GM18511 (cell line): Measurements from ENCODE around the gene SRPRB.
"Not testable (repeated sequence)": the region's sequence is repeated elsewhere in the genome, so short reads cannot be mapped to it uniquely, and the experiment has no call there.

Experiments
- ATAC-seq: cut with Tn5 transposase; IDR thresholded peaks from one replicate; pipeline ENCODE4 v1.9.1; 2021; ENCODE audit warnings: mild to moderate bottlenecking, moderate library complexity; ENCODE audit not compliant: unreplicated experiment

The SRPRB gene

DNA sequence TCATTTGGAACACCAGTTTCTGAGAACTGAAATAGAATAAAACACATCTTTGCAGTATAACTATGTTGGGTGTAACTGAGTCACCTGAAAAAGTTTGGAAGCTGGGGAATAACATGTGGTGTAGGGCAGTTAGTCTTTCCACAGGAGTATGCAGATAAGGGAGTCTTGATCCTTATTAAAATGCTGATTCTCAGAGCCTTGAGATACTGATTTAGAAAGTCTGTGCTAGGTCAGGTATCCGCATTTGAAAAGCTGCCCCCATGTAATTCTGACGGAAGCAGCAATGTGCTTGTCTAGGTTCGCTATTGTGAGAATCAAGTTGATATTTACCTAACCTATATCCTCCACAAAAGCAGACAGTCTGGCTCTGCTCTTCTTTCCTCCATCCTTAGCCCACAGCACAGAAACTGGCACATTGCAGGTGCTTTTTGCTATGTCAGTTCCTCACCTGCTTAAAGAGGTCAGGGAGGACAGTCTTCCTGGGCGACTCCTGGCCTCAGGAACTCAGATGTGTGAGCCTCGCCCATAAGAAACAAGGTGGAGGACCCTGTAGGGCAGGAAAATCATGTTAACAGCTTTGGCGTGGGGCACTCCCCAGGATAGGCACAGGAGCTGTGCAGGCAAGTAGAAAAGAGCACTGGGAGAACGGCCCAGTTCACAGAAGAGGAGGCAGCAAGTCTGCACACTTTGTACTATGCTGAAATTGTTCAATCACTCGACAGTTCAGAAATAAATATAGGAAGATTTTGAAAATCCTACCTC is 27.6 kb upstream of the SRPRB start:
- no peak for ATAC-seq

DNA sequence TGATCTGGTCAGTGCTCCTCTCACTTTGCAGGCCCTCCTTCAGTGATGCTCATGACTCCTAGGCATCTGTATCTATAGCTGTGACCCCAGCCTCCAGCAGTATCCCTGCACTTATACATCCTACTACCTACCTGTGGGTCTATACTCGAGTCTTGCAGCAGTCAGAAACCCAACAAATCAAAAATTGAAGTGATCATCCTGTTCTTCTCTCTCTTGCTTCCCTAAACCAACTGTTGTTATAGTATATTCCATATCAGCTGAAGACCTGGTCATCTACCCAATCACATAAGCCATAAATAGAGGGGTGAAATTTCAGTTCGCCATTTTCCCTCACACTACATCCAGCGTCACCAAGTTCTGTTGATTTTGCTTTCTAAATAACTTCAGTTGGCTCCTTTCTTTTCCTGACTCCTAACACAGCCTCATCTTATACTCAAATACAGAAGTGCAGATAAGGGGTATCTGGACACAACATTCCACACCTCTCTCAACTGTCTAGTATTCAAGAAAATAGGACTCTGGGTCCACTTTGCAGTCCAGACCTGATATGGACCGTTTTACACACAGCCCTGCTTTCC is 25.9 kb upstream of the SRPRB start:
- ATAC-seq: no peak

DNA sequence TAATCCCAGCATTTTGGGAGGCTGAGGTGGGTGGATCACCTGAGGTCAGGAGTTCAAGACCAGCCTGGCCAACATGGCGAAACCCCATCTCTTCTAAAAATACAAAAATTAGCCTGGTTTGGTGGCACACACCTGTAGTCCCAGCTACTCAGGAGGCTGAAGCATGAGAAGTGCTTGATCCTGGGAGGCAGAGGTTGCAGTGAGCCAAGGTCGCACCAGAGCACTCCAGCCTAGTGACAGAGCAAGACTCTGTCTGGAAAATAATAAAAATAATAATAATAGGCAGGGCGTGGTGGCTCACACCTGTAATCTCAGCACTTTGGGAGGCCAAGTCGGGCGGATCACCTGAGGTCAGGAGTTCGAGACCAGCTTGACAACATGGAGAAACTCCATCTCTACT is 24.9 kb upstream of the SRPRB start:
- ATAC-seq: not testable (repeated sequence)

DNA sequence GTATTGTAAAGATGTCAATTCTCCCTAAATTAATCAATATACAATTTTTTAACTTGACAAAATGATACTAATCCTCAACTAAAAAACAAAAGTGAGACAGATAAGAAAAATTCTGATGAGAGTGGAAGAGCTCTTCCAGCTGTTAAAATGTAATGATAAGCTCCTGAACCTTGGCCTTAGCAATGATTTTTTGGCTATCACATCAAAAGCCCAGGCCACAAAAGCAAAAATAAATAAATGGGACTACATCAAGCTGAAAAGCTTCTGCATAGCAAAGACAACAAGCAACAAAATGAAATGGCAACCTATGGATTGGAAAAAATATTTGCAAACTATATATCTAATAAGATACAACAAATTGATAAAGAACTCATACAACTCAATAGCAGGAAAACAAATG is 24.0 kb upstream of the SRPRB start:
- ATAC-seq: no peak

DNA sequence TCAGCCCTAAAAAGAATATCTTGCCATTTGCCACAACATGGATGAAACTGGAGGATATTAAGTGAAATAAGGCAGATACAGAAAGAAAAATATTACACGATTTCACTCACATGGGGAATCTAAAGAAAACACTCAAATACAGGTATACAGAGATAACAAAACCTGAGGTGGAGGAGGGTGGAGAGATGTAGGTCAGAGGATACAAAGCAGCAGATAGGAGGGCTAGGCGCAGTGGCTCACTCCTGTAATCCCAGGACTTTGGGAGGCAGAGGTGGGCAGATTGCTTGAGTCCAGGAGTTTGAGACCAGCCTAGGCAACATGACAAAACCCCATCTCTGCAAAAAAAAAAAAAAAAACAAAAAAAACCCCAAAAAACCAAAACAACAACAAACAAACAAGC is 23.2 kb upstream of the SRPRB start:
- no peak for ATAC-seq

DNA sequence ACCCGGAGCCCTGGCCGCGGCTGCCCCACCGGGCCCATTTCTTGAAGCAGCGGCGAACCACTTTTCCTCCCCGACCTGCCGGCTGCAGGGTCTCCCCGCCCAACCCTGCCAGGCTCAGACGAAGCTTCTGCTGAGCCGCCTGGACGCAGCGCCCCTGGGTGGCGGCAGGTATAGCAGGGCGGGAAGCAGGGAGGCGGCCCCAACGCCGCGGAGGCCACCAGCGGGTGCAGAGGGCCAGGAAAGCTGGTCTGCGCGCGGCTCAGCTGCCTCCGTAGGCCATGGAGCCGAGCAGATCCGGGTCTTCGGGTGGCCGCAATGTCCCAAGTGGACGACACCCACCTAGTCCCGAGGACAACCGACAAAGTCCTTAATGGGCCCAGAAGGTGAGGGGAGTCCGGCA is 21.9 kb upstream of the SRPRB start:
- ATAC-seq: no peak

DNA sequence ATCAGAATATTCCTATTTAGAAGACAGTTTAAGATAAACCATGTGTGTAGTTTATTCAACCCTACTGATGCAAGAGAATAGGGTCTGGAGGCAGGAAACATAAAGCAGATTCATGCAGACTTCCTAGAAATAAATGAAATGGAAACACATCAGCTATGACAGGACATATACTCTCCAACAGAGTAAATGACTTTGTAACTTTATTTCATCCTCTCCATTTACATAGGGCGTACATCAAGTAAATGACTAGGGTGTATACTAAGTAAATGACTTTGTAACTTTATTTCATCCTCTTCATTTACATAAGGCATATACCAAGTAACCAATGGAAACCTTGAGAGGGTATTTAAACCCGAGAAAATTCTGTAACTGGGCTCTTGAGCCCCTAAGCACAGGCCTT is 17.6 kb upstream of the SRPRB start:
- ATAC-seq: no peak

DNA sequence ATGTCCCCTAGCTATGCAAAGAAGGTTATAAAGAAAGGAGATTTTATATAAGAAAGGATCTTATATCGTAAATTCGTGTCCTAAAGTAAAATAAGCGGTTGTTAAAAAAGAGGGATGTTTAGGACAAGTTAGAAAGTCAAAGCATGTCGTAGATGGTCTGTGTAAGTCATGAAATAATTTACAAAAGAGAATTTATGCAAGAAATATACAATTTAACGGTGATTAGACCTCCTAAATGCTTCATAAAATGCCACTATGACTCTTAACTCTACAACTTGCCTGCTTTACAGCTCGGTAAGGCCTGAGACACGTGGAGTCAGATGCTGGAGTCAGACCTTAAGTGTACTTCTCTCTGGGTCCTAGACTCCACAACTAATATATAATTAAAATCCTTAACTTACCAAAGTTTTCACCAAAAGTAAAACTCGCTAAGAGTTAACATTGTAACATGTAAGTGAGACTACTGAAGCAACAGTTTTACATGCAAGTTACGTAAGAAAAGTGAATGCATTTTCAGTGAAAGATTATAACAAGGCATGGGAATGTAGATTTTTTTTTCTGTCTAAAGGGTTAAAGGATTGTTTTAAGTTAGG is 13.3 kb upstream of the SRPRB start:
- no peak for ATAC-seq

DNA sequence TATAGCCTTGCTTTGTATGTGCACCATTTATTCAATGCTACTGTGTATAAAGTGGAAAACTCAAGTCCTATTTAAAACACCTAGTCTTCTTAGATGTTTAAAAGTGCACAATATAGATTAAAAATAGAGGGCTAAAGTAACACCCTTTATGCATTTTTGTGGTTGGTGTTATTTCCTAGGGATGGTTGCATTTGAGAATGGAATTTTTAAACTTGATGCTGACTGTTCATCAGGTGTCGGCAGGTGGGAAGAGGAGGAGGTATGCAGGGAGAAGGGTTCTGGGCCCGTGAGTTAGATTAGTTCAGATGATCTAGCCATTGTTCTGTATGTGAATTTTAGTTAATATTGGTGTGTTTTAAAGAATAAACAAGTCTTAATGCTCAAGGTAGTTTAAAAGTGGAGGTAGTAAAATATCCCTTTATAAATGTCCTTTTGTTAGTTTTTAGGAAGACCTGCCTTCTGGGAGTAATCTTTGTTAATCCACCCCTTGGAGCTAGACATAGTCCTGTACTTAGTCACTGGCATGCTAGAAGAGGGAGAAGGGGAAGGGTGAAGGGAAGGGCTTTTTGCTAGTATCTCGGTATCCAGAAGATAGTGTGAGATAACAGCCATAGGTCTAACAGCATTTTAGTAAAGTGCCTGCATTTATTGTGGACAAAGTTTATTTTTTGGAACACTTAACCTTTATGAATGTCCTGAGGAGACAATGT is 8.1 kb upstream of the SRPRB start:
- no peak for ATAC-seq

DNA sequence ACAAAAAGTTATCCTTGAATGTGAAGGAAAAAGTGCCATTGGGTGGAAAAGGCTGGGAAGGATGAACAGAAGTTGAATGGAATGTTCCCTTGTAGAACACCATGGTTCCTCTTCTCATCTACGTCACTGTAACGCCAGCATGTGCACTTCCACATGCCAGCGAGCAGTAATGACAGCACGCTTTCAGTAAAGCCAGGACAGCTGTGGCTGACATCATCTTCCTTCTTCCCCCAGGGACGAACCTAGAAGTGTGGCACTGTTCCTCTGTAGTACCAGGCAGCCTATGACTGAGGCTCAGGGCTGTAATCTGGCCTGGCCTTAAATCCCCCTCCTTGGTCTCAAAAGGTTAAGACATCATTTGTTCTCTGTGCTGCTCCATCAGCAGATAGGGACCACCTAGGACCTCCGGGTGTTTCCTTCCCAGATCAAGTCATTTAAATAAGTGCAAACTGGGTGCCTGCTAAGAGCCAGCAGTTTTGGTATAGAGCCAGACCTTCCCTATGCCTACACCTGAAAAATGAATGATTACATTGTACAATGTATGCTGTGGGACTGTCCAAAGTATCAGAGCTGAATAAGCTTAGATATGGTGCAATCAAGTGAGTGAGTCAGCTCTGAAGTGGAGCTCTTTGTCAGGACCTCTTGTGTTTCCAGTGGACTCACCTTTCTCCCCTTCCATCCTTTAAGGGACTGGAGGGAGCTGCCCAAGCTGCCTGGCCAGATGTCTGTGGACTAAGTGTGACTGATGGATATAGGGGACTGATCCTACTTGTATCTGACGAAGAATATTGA is 5.6 kb upstream of the SRPRB start:
- no peak for ATAC-seq

DNA sequence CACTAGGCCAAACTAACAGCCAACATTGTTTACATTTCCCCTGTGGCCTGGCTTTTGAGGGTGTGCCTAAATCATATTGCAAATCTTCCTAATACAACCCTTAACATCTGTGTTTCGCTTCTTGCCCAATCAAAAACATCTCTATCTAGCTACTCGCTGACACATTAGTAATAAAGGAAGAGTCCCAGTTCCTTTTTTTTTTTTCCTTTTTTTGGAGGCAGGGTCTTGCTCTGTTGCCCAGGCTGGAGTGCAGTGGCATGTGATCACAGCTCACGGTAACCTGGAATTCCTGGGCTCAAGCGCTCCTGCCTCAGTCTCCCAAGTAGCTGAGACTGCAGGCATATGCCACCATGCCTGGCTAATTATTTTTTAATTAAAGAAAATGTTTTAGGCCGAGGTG is 2.1 kb upstream of the SRPRB start:
- no peak for ATAC-seq

DNA sequence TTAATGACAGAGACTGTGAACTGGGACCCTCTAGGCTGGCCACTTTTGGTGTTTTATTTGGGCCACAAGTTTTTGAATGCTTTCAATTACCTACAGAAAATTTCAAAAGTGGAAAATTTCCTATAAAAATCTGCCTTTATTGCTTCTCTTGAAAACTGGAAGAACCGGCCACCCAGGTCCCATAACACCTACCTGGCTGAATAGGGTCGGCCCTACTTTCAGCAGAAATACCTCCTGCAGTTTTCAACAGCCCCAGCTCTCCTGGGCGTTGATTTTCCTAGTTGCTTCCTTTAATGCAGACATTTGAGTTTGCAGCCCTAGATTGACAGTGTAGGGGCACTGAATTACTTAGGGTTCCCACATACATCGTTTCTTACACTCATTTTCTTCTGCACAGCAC is 719 bp upstream of the SRPRB start:
- ATAC-seq: no peak

DNA sequence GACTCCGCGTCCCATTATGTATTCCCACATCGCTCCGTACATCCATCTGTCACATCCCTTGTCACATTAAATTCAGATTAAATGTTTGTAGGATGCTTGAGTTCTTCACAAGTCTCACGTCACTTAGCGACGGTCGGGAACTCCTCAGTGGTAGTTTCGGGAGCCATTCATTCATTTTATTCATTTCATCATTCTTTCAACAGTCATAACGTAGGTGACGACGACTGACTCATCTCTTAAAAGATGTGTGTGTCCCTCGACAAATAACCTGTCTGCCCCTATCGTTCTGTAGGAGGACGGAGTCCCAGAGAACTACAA is 272 bp upstream of the SRPRB start:
- no peak for ATAC-seq

DNA sequence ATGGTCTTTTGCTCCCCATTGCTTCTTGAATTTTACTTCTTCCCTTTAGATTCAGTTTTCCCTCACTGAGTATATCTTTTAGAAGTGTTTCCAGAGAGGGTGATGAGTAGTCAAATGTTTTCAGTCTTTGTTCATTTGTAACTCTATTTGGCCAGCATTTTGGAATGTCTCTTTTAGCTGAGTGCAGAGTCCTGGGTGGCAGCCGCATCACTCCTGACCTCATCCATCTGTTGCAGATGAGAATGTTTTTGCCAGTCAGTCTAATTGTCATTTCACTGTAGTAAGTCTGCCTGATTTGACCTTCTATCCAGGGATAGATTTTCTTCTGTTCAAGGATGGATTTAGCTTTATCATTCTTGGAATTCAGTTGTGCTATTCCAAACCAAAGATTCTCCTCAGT is 7.3 kb downstream of the SRPRB start:
- ATAC-seq: no peak

DNA sequence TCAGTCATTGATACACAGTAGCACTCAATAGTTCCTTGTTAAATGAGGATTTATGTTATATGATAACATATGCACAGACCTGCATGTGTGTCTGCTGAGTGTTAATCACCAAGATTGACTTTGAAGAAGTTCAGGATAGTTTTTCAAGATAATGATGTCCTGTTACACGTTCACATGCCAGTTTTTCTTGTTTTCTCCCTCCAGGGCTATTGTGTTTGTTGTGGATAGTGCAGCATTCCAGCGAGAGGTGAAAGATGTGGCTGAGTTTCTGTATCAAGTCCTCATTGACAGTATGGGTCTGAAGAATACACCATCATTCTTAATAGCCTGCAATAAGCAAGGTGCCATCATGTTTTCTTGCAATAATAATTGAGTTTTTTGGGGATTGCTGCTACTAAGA is 9.8 kb downstream of the SRPRB start:
- ATAC-seq: no peak

DNA sequence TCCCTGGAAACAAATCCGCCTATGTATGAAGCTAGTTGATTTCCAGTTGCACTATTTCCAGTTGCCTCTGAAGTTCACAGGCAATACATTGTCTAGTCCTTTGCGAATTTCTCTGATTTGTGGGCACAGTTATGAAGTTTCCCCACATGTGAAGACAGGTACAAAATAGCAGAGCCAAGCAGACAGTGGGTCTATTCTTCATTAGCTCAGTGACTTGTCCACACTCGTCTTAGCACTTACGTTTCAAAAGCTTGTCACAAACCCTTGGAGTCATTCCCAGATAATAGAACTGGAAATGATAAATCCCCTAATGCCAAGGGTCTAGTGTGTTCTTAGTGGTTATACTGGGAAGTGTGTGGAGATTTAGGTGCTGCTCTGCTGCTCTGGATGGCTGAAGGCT is 14.5 kb downstream of the SRPRB start:
- no peak for ATAC-seq

DNA sequence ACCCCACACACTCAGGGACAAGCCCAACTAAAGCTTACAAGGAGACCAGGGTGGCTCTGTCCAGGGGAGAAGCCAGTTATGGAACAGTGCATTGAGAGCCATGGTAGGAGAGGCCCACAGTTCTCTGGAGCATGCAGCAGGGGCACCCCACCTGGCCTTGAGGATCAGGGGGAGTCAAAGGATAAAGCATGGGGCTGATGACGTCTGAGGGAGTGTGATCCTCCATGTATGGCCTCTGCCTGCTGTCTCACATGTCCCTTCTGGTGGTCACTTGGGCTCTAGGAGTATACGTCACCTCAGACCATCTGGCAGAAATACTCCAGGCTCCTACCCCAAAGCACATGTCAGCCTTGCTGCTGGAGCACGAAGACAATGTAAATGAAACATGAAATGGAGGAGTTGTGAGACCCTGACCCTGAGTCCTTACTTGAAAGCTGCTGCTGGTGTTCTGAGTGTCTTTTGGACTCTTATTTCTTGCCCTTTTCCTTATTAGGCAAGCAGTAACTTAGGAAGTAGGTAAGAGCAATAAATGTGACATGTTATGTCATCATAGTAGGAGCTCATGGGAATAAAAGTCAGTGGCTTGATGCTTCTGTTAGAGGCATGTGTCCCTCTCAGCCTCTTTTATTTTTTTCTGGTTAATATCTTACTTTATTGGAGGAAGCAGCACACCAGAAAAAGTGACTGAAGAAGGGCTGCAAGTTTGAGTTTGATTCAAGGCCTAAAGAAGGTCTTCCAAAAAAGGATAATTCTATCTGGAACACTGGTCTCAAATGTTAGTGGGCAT is 15.5 kb downstream of the SRPRB start:
- no peak for ATAC-seq

DNA sequence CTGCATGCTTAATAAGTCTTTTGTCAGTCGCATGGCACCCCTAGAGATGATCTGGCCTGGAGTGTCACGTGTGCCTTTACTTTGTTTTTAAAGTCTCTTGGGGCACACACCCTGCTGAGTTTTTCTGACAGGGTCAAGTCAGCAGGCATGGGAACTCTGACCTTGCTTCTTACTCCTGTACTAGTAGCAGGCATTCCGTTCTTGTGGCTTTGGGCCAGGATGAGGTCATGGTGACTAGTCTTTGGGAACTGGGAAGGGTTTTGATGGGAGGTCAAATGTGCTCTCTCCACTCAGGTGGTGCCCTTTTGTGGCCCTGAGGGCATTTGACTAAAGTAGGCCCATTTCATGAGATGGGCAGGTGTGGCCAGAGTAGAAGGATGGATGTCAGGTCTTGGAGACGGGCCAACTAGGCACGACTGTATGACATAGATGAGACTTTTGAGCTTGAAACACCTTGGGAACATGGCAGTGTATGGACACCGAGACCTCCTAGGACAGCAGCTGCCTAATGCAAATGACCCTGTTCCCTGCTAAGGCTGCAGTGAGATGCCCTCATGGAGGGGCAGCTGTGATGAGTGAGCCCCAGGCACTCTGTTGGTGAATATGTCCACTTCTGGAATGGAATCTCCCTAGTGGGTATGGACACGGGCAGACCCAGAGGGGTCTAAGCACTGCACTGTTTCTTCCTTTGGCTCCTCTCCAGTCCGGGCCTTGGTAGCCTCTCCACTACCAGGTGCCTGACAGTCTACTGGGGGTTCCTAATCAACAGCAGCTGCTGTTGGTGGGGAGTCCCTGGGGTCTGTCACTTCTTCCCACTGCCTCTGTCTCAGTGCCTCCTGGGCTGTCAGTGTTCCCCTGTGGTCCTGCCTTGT is 16.4 kb downstream of the SRPRB start:
- ATAC-seq: no peak

DNA sequence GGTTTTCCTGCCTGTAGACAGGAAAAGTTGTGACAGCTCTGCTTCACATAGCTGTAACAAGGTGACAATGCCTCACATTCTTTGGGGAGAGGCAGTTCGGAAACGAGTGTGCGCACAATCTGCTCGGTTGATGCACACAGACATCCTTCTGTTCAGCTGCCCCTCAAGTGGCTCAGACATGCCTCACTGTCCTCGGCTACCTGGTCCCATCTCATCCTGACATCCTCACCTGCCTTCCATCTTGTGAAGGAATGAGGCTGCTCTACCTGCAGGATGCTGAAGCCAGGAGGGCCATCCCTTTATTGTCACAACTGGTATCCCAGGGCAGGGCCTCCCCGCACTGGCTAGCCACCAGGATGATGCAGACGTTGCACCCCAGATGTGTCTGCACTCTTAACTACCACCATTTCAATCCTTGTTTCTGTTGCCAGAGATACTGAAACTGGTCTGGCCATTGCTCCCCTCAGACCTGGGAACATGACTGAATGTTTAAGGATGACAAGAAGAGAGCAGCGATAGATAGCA is 19.4 kb downstream of the SRPRB start:
- ATAC-seq: no peak
